H1 (cell line): ENCODE data around the gene ABCG8. TPM values are rescaled to one million over a fixed set of nuclear protein-coding genes. Genes with fewer than 3 reads are reported as not detected.
A peak's percentile ranks its signal among the peaks of the same experiment; 100 is the strongest.

ENCODE experiments used
- CTCF ChIA-PET: fragments of 300-600 bp; sonication (Branson Sonifier 250); formaldehyde crosslinking; loops from one replicate; lab custom pipeline; 2021; ENCODE audit not compliant: partially characterized antibody; lab: Charles Lee
- POLR2A ChIA-PET: fragments of 300-600 bp; sonication (Branson Sonifier 250); formaldehyde crosslinking; loops from one replicate; lab custom pipeline; 2021; ENCODE audit warnings: inconsistent platforms; ENCODE audit not compliant: partially characterized antibody; lab: Charles Lee
- DNase-seq, 2 experiments: peaks; one replicate each; pipeline versions ENCODE4 v3.0.0 to v3.0.0-alpha.2; 2010 to 2022; ENCODE audit warnings: low spot score in 2 of 2, low read depth in 1 of 2, mixed read lengths in 1 of 2
- FAIRE-seq: peaks from 2 replicates; lab custom pipeline; 2011; peaks lifted over from hg19 to GRCh38; lab: Jason Lieb, UNC
- H2AFZ ChIP-seq: 2 replicates; pipeline ENCODE4 v1.8.1; 2012; ENCODE audit warnings: low read length, inconsistent platforms
- H2AK5ac ChIP-seq: 2 replicates; pipeline ENCODE4 v1.6.1; 2013; ENCODE audit warnings: low read depth, low read length
- H2BK120ac ChIP-seq: replicated peaks from 2 replicates; pipeline ENCODE3; 2013; ENCODE audit warnings: low read depth, low read length, inconsistent platforms
- H2BK12ac ChIP-seq: 2 replicates; pipeline ENCODE4 v1.6.1; 2013; ENCODE audit warnings: low read depth, low read length
- H2BK15ac ChIP-seq: 2 replicates; pipeline ENCODE4 v1.6.1; 2013; ENCODE audit warnings: low read length
- H2BK20ac ChIP-seq: 2 replicates; pipeline ENCODE4 v1.6.1; 2013; ENCODE audit warnings: low read length
- H2BK5ac ChIP-seq: 2 replicates; pipeline ENCODE4 v1.6.1; 2013; ENCODE audit warnings: low read depth, low read length
- H3K14ac ChIP-seq: 2 replicates; pipeline ENCODE4 v1.6.1; 2013; ENCODE audit warnings: inconsistent platforms; ENCODE audit not compliant: insufficient read length
- H3K18ac ChIP-seq: 2 replicates; pipeline ENCODE4 v1.6.1; 2013; ENCODE audit warnings: low read length; ENCODE audit errors: extremely low read depth
- H3K23ac ChIP-seq: 2 replicates; pipeline ENCODE4 v1.6.1; 2013; ENCODE audit warnings: inconsistent platforms; ENCODE audit not compliant: insufficient read length
- H3K23me2 ChIP-seq: 2 replicates; pipeline ENCODE4 v1.6.1; 2013; ENCODE audit warnings: low read depth, low read length
- H3K27ac ChIP-seq: 2 replicates; pipeline ENCODE4 v1.6.1; 2011; ENCODE audit warnings: low read depth, low read length, inconsistent platforms
- H3K27me3 ChIP-seq, 4 experiments: replicated peaks in 1 of 4; 1 replicate in 1 of 4; 2 replicates in 3 of 4; pipeline versions ENCODE4 v1.6.1 to v1.8.1; 2011 to 2013; ENCODE audit warnings: low read length in 3 of 4, mild to moderate bottlenecking in 3 of 4, inconsistent platforms in 2 of 4, mixed read lengths in 2 of 4, moderate library complexity in 1 of 4; ENCODE audit not compliant: control insufficient read depth in 3 of 4, insufficient read depth in 3 of 4; ENCODE audit errors: extremely low read depth in 1 of 4
- H3K36me3 ChIP-seq, 4 experiments: 2 replicates each; pipeline versions ENCODE4 v1.6.1 to v1.8.1; 2011 to 2013; ENCODE audit warnings: mild to moderate bottlenecking in 4 of 4, low read length in 3 of 4, moderate library complexity in 2 of 4, control low read depth in 1 of 4, inconsistent platforms in 1 of 4; ENCODE audit not compliant: insufficient read depth in 4 of 4, control insufficient read depth in 2 of 4
- H3K4ac ChIP-seq: replicated peaks from 2 replicates; pipeline ENCODE3; 2013; ENCODE audit warnings: low read length, low read depth, mixed read lengths, inconsistent platforms; ENCODE audit not compliant: insufficient read length
- H3K4me1 ChIP-seq, 4 experiments: replicated peaks in 1 of 4; 1 replicate in 1 of 4; 2 replicates in 3 of 4; pipeline versions ENCODE4 v1.6.1 to v1.8.1; 2011 to 2013; ENCODE audit warnings: low read length in 3 of 4, inconsistent platforms in 2 of 4, mixed read lengths in 1 of 4; ENCODE audit not compliant: insufficient read depth in 4 of 4, control insufficient read depth in 3 of 4
- H3K4me2 ChIP-seq, 2 experiments: 2 replicates each; pipeline versions ENCODE4 v1.6.1 to v1.8.1; 2011 to 2013; ENCODE audit warnings: low read depth in 2 of 2, low read length in 2 of 2, control low read depth in 1 of 2, inconsistent platforms in 1 of 2, mild to moderate bottlenecking in 1 of 2; ENCODE audit not compliant: insufficient read depth in 1 of 2
- H3K4me3 ChIP-seq, 4 experiments: fragments of 200-600, 300-600 bp in 1 of 4; sonication (generic), shearing (Covaris generic), sonication (Bioruptor Twin) in 1 of 4; 2 replicates each; pipeline versions ENCODE4 v1.5.1 to v1.8.1; 2011 to 2016; ENCODE audit warnings: low read length in 4 of 4, low read depth in 3 of 4, control low read depth in 2 of 4, inconsistent platforms in 2 of 4, mild to moderate bottlenecking in 2 of 4, mixed read lengths in 1 of 4, moderate library complexity in 1 of 4; ENCODE audit not compliant: insufficient read depth in 2 of 4; ENCODE audit errors: extremely low read depth in 1 of 4
- H3K56ac ChIP-seq: replicated peaks from 2 replicates; pipeline ENCODE3; 2013; ENCODE audit warnings: low read depth, mild to moderate bottlenecking, mixed read lengths, low read length, inconsistent platforms; ENCODE audit not compliant: insufficient read length
- H3K79me1 ChIP-seq: 2 replicates; pipeline ENCODE4 v1.6.1; 2013; ENCODE audit warnings: low read depth, low read length, control low read depth
- H3K79me2 ChIP-seq, 2 experiments: 2 replicates each; pipeline versions ENCODE4 v1.6.1 to v1.8.1; 2012 to 2013; ENCODE audit warnings: low read length in 2 of 2, mild to moderate bottlenecking in 2 of 2, inconsistent platforms in 1 of 2; ENCODE audit not compliant: insufficient read depth in 2 of 2, control insufficient read depth in 1 of 2
- H3K9ac ChIP-seq, 4 experiments: replicated peaks in 1 of 4; 1 replicate in 1 of 4; 2 replicates in 3 of 4; pipeline versions ENCODE4 v1.6.1 to v1.8.1; 2011 to 2013; ENCODE audit warnings: low read depth in 3 of 4, low read length in 3 of 4, control low read depth in 2 of 4, mild to moderate bottlenecking in 2 of 4, moderate library complexity in 2 of 4, inconsistent platforms in 1 of 4; ENCODE audit errors: extremely low read depth in 1 of 4
- H3K9me3 ChIP-seq, 2 experiments: 2 replicates each; pipeline versions ENCODE4 v1.6.1 to v1.8.1; 2012 to 2013; ENCODE audit warnings: mild to moderate bottlenecking in 2 of 2, moderate library complexity in 2 of 2, control low read depth in 1 of 2, inconsistent platforms in 1 of 2, low read depth in 1 of 2, low read length in 1 of 2, mixed read lengths in 1 of 2; ENCODE audit not compliant: insufficient read depth in 2 of 2
- H4K20me1 ChIP-seq, 2 experiments: replicated peaks in 1 of 2; 2 replicates each; pipeline versions ENCODE3 to v1.8.1; 2011 to 2013; ENCODE audit warnings: inconsistent platforms in 2 of 2, low read length in 2 of 2, mild to moderate bottlenecking in 1 of 2; ENCODE audit not compliant: insufficient read depth in 2 of 2, control insufficient read depth in 1 of 2
- H4K5ac ChIP-seq: 2 replicates; pipeline ENCODE4 v1.6.1; 2013; ENCODE audit warnings: low read length, low read depth, mixed read lengths, inconsistent platforms; ENCODE audit not compliant: insufficient read length
- H4K8ac ChIP-seq: 2 replicates; pipeline ENCODE4 v1.8.0; 2013; ENCODE audit warnings: mild to moderate bottlenecking, moderate library complexity, low read length, inconsistent platforms; ENCODE audit not compliant: insufficient read depth; ENCODE audit errors: extremely low read depth
- H4K91ac ChIP-seq: replicated peaks from 2 replicates; pipeline ENCODE3; 2013; ENCODE audit warnings: low read length, mixed read lengths, inconsistent platforms; ENCODE audit not compliant: insufficient read length
- JUND ChIP-seq: IDR thresholded peaks from 2 replicates; pipeline ENCODE4 v1.6.1; 2011; ENCODE audit warnings: mild to moderate bottlenecking, improper control_type of control experiment, low read length
- USF2 ChIP-seq: IDR thresholded peaks from 2 replicates; pipeline ENCODE4 v1.6.1; 2011; ENCODE audit warnings: low read length, improper control_type of control experiment
- WGBS, 2 experiments: shearing (Covaris generic) in 1 of 2; methylation state at CpG; one replicate each; pipeline versions ENCODE4 v1.1.6 to v1.1.7; 2013 to 2015; ENCODE audit warnings: low lambda C conversion rate in 2 of 2, mixed read lengths in 2 of 2, inconsistent platforms in 1 of 2, low coverage in 1 of 2, missing lambda C conversion rate in 1 of 2; ENCODE audit not compliant: insufficient replicate concordance in 2 of 2, insufficient coverage in 1 of 2, insufficient read length in 1 of 2; ENCODE audit errors: extremely low coverage in 1 of 2, missing lambda C conversion rate in 1 of 2; 5-methylcytosine and 5-hydroxymethylcytosine counted together
- polyA plus RNA-seq, 7 experiments: library from polyadenylated mRNA; depleted of rRNA in 3 of 7; stranded (reverse) in 5 of 7; unstranded in 2 of 7; fragments of >200 nt in 5 of 7; fragments of 200-250 nt in 2 of 7; gene quantifications; 1 replicate in 5 of 7; 2 replicates in 1 of 7; 4 replicates in 1 of 7; pipeline versions ENCODE4 v1.2.1 to v1.2.3, GENCODE V29; 2011 to 2013; ENCODE audit warnings: missing spikeins in 2 of 7, mixed read lengths in 2 of 7
- total RNA-seq: library from RNA; stranded (reverse); fragmentation: NEBNext Ultra II Directional; extraction: Animal tissue kit (Norgen Biotek cat#: 25700); gene quantifications from 2 replicates; pipeline ENCODE4 v1.2.1, GENCODE V29; 2021

Gene ABCG8
- total and polyA plus RNA-seq, 2 of the 8 experiments (the other 6 are each of a cell fraction or from before 2014, with no cell fraction given), result not detected

- WGBS, 2 experiments, result 92% methylated on average over 20 of the region's 20 CpGs; no CpG with 5 or more reads in 1 of the 2 experiments
- no peaks in the 10 kb centered on the region for H3K27me3 ChIP-seq
- ChIA-PET POLR2A (no interaction called here), CTCF (interaction anchor here (0.9 to 1.9 kb wide), 3 partner anchors 10 to 237 kb away, joined by 3 to 9 read pairs (median 3); no protein-coding TSS in a partner anchor)
- H3K56ac ChIP-seq, result no peak overlapping the region
- no peak overlapping the region for H2AK5ac ChIP-seq
- no peaks in the 10 kb centered on the region for H3K79me2 ChIP-seq
- no peak overlapping the region for H3K4ac ChIP-seq
- DNase-seq (peak in 1 of 2 experiments; percentile 39), FAIRE-seq (no peak)
- H4K5ac ChIP-seq, result no peak overlapping the region
- H4K8ac ChIP-seq, result no peak overlapping the region
- H3K9ac ChIP-seq, result no peak overlapping the region
- H3K36me3 ChIP-seq, result no peaks in the 10 kb centered on the region
- no peak overlapping the region for H2BK12ac ChIP-seq
- no peak overlapping the region for H3K27ac ChIP-seq
- no peak overlapping the region for H2BK20ac ChIP-seq
- no peak overlapping the region for H3K4me3 ChIP-seq
- H3K23ac ChIP-seq, result no peak overlapping the region
- H3K79me1 ChIP-seq, result no peaks in the 10 kb centered on the region
- H2AFZ ChIP-seq, result no peak overlapping the region
- H3K23me2 ChIP-seq, result no peaks in the 10 kb centered on the region
- H2BK120ac ChIP-seq, result no peak overlapping the region
- H3K4me2 ChIP-seq, result no peak overlapping the region
- no peaks in the 10 kb centered on the region for H3K9me3 ChIP-seq
- no peak overlapping the region for H3K14ac ChIP-seq
- H2BK5ac ChIP-seq, result no peak overlapping the region
- no peak overlapping the region for H4K91ac ChIP-seq
- no peak overlapping the region for H3K18ac ChIP-seq
- no peaks in the 10 kb centered on the region for H4K20me1 ChIP-seq
- no peaks in the 10 kb centered on the region; a peak in 1 of 7 replicates for H3K4me1 ChIP-seq
- no peak overlapping the region for H2BK15ac ChIP-seq
- TF ChIP-seq USF2 (no peak), JUND (no peak)
Measured at GRCh38 chr2:43851011-43851980, 12.5 kb downstream of the ABCG8 start.
